Medulla oblongata (tissue), 1 donor: ENCODE measurements around the gene IQGAP2.
A peak's percentile ranks its signal among the peaks of the same experiment; 100 is the strongest.
"Not testable (repeated sequence)": the region's sequence is repeated elsewhere in the genome, so short reads cannot be mapped to it uniquely, and the experiment has no call there.

Experiments
- DNase-seq: peaks from one replicate; pipeline ENCODE4 v3.0.0-alpha.2; 2015; ENCODE audit errors: extremely low spot score

The IQGAP2 gene

GRCh38 chr5:76532973-76533372 is 129.9 kb downstream of the IQGAP2 start:
- no peak for DNase-seq

GRCh38 chr5:76535577-76535976 is 132.5 kb downstream of the IQGAP2 start:
- DNase-seq: no peak

- no peak for DNase-seq
Measured at GRCh38 chr5:76537073-76537543, 134.0 kb downstream of the IQGAP2 start.

GRCh38 chr5:76542241-76542640 is 139.2 kb downstream of the IQGAP2 start:
- no peak for DNase-seq

- no peak for DNase-seq
Measured at GRCh38 chr5:76542887-76543690, 140.0 kb downstream of the IQGAP2 start.

GRCh38 chr5:76544268-76544926 is 141.3 kb downstream of the IQGAP2 start:
- DNase-seq: peak; percentile 23

GRCh38 chr5:76545184-76545583 is 142.1 kb downstream of the IQGAP2 start:
- no peak for DNase-seq

- no peak for DNase-seq
Measured at GRCh38 chr5:76546497-76547102, 143.5 kb downstream of the IQGAP2 start.

GRCh38 chr5:76547242-76547890 is 144.3 kb downstream of the IQGAP2 start:
- DNase-seq: peak; percentile 50

- no peak for DNase-seq
Measured at GRCh38 chr5:76547891-76548524, 144.9 kb downstream of the IQGAP2 start.

GRCh38 chr5:76548525-76549229 is 145.6 kb downstream of the IQGAP2 start:
- DNase-seq: no peak

GRCh38 chr5:76550881-76551280 is 147.8 kb downstream of the IQGAP2 start:
- not testable (repeated sequence) for DNase-seq

- DNase-seq: no peak
Measured at GRCh38 chr5:76552546-76552945, 149.5 kb downstream of the IQGAP2 start.

GRCh38 chr5:76553251-76553650 is 150.2 kb downstream of the IQGAP2 start:
- no peak for DNase-seq

- DNase-seq: no peak
Measured at GRCh38 chr5:76555114-76555513, 152.0 kb downstream of the IQGAP2 start.

GRCh38 chr5:76555717-76556116 is 152.6 kb downstream of the IQGAP2 start:
- DNase-seq: no peak

GRCh38 chr5:76556511-76557221 is 153.6 kb downstream of the IQGAP2 start:
- no peak for DNase-seq

GRCh38 chr5:76560952-76561891 is 158.1 kb downstream of the IQGAP2 start:
- no peak for DNase-seq

- DNase-seq: no peak
Measured at GRCh38 chr5:76561959-76562358, 158.9 kb downstream of the IQGAP2 start.
